ENCODE measurements around the gene MAML3.

The MAML3 gene

GRCh38 chr4:140038031-140038533, 115.9 kb downstream of the MAML3 start:
- in situ Hi-C loops (cut with MboI; ENCODE audit: low sequenced_read_pairs, unreplicated experiment) = no loop called here
- no peak for TF ChIP-seq CTCF (IDR thresholded peaks at IDR 0.05; ENCODE audit: borderline replicate concordance, control extremely low read depth, extremely low read depth, insufficient read depth, missing control alignments)
- no peak for DNase-seq (ENCODE audit: low spot score)

- in situ Hi-C loops (cut with MboI; ENCODE audit: low sequenced_read_pairs, unreplicated experiment) = no loop called here
- no peak for TF ChIP-seq CTCF (IDR thresholded peaks at IDR 0.05; ENCODE audit: borderline replicate concordance, control extremely low read depth, extremely low read depth, insufficient read depth, missing control alignments)
- DNase-seq (ENCODE audit: low spot score) = no peak
Observed at GRCh38 chr4:140037353-140038030, 116.5 kb downstream of the MAML3 start.

GRCh38 chr4:140031706-140032105, 122.3 kb downstream of the MAML3 start:
- in situ Hi-C loops (cut with MboI; ENCODE audit: low sequenced_read_pairs, unreplicated experiment) = no loop called here
- TF ChIP-seq CTCF (IDR thresholded peaks at IDR 0.05; ENCODE audit: borderline replicate concordance, control extremely low read depth, extremely low read depth, insufficient read depth, missing control alignments) = no peak
- no peak for DNase-seq (ENCODE audit: low spot score)

GRCh38 chr4:140031061-140031460, 122.9 kb downstream of the MAML3 start:
- no peak for TF ChIP-seq CTCF (IDR thresholded peaks at IDR 0.05; ENCODE audit: borderline replicate concordance, control extremely low read depth, extremely low read depth, insufficient read depth, missing control alignments)
- no peak for DNase-seq (ENCODE audit: low spot score)
- in situ Hi-C loops (cut with MboI; ENCODE audit: low sequenced_read_pairs, unreplicated experiment) = no loop called here

GRCh38 chr4:140028676-140029517, 125.1 kb downstream of the MAML3 start:
- no peak for TF ChIP-seq CTCF (IDR thresholded peaks at IDR 0.05; ENCODE audit: borderline replicate concordance, control extremely low read depth, extremely low read depth, insufficient read depth, missing control alignments)
- in situ Hi-C loops (cut with MboI; ENCODE audit: low sequenced_read_pairs, unreplicated experiment) = no loop called here
- DNase-seq (ENCODE audit: low spot score) = no peak

- no peak for DNase-seq (ENCODE audit: low spot score)
- TF ChIP-seq CTCF (IDR thresholded peaks at IDR 0.05; ENCODE audit: borderline replicate concordance, control extremely low read depth, extremely low read depth, insufficient read depth, missing control alignments) = no peak
- in situ Hi-C loops (cut with MboI; ENCODE audit: low sequenced_read_pairs, unreplicated experiment) = no loop called here
Observed at GRCh38 chr4:140028101-140028500, 125.9 kb downstream of the MAML3 start.
